Stimulated activated CD8-positive, alpha-beta memory T cell treated with anti-CD3 and anti-CD28 coated beads, Interleukin-12 subunit alpha, Interleukin-12 subunit beta, amount 100 ng/mL, for 24 hours (primary cell): ENCODE data around the gene RMI1.

Source experiments
- DNase-seq: peaks from one replicate; pipeline ENCODE4 v3.0.0-alpha.2; 2020; ENCODE audit errors: extremely low read depth

The RMI1 gene

DNA sequence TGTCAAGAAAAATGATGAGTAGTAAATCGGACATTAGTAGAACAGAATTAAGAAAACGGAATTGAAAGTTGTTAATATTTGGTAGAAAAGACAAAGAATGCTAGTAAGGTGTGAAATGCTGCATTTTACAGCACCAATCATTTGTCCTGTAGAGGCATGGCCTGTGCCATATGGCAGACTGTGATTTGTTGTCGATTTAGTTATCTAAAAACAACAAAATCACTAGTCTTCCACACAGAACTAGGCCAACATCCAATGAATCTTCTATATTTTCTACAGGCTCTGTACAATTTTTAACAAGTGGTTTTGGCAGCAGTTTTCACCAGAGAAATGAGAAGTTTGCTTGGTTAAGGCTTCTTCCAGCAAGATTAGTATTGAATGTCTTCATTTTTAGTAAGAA, 11.0 kb upstream of the RMI1 start:
- no peak for DNase-seq

DNA sequence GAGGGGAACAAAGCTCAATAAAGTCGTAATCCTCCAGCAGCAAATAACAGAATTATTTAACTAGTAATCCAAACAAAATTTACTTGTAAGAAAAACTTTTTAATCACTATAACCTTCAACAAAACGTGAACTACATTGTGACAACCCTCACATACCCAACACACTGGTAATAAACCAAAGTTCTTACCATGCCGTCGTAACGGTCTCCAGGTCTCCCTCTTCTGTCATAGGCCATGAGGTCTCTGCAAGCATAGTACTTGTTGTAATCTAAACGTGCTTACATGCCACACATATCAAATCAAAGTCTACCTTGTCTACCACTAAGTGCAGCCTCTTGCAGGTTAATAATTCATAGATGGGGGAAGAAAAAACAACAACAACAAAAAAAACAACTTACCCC, 9.1 kb upstream of the RMI1 start:
- DNase-seq = no peak

- no peak for DNase-seq
Measured at GRCh38 chr9:83972286-83972685, 8.3 kb upstream of the RMI1 start.

DNA sequence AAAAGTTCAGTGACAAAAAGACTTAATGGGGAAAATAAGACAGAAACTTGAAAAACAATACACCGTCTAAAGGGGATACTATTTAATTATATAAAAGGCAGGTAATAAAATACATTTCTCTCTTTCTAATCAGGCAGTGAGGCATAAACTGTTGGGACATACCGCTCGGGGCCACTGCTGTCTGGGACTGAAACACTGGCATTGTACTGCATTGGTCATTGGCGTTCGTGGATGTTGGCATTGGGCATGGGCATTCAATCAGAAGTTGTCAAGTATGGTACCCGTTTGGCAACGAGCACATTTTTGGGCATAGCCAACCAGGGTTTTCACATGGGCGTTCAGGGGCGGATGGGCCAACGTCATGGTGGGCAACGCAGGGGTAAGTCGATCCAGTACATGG, 5.3 kb upstream of the RMI1 start:
- DNase-seq = no peak

GRCh38 chr9:83976372-83976771, 4.2 kb upstream of the RMI1 start:
- no peak for DNase-seq

DNA sequence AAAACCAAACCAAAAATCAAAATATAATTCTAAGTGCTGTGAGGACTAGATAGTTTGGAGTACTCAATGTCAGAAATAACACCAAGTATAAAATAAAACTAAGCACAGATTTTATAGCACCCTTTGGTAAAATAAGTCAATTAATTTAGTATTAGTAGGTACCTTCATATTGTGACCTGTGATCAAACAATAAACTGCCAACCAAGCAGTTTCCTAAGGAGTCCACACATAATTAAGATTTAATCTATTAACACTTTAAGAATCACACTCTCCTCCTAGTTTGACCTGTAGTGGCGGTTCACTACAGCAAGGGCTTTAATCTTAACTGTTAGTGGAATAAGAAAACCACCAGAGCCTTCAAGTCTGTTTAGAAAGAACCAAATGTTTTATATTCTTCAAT, 3.4 kb upstream of the RMI1 start:
- DNase-seq = no peak

- DNase-seq = peak; percentile 71
Measured at GRCh38 chr9:83978992-83979811, 1.4 kb upstream of the RMI1 start.

DNA sequence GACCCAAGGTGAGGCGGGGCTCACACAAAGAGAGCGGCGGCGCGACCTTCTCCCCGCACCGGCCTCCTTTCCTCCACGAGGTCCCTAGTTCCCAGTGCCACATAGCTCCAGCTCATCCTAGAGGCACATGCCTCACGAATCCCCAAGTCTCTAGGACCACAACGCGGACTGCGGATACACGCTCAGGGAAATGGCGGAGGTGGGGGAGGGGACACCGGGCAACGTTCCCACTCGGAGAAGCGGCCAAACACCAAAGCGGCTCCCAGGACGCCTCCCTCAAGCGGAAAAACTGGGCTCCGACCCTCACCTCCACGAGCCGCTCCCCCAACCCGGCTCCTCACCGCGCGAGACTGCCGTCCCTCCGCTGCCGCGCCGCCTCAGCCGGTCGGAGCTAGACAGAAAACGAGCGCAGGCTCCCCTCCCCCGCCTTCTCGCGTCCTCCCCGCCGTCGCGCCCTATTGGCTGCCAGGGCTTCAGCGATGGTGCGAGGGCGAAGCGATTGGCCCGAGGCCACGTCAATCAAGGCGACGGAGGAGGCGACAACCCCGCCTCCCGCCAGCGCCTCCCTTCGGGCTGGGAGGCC, 702 bp upstream of the RMI1 start, which contains the start of gene HNRNPK:
HNRNPK (minus strand) TSS at position 404 of the 583 bp plus-strand sequence. CDS start 1,963 bp downstream, outside the sequence.
- DNase-seq = peak; percentile 97

GRCh38 chr9:83981126-83981871, 694 bp downstream of the RMI1 start:
- no peak for DNase-seq

DNA sequence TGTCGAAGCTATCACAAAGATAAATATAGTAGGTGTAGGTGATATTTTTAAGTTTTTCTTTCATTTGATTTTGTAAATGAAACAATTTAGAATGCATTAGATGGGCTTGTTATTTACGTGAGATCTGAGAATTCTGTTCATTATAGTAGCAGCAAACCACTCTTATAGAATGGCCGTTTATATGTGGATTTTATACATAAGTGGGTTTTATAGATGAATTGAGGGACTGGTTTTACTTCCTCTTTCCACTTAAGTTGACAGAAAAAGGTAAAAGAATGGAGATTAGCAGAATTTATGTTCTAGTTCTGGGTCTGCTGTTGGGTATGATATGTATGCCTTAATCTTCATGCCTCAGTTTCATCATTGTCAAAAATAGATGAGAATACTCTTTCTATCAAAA, 5.6 kb downstream of the RMI1 start:
- DNase-seq = no peak

GRCh38 chr9:83986765-83987401, 6.3 kb downstream of the RMI1 start:
- DNase-seq = no peak

GRCh38 chr9:83987402-83987791, 6.8 kb downstream of the RMI1 start:
- no peak for DNase-seq

- no peak for DNase-seq
Measured at GRCh38 chr9:83988411-83988810, 7.8 kb downstream of the RMI1 start.

- DNase-seq = no peak
Measured at GRCh38 chr9:83991355-83991754, 10.8 kb downstream of the RMI1 start.

- no peak for DNase-seq
Measured at GRCh38 chr9:83992407-83992806, 11.8 kb downstream of the RMI1 start.

DNA sequence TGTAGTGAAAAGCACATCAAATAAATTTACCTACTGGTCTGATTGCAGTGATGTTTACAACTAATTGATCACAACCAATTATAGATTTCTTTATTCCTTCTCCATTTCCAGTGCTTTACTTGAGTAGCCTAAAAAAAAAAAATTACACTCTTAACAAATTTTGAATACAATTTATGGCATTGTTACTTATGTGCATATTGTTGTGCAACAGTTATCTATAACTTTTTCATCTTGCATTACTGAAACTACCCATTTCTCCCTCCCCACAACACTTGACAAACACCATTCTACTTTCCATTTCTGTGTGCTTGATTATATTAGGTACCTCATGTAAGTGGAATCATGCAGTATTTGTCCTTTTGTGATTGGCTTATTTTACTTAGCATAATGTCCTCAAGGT, 12.3 kb downstream of the RMI1 start:
- DNase-seq = no peak

DNA sequence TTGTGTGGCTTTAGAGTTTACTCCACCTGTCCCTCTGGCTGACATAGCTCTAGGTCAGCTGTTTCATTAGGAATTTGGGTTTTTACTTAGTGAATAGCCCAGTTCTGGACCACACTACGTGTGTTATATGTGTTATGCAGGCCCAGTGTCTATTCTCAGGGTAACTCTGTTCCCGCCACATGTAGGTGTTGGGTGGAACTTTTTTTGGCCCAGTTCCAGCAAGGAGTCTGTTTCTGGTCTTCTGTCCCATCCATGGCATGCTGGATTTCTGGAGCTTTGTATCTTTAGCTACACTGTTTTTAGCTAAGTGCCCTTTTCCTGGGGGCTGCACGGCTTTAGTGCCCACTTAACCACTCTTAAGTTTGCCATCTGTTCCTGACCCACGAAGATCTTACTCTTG, 15.5 kb downstream of the RMI1 start:
- no peak for DNase-seq

DNA sequence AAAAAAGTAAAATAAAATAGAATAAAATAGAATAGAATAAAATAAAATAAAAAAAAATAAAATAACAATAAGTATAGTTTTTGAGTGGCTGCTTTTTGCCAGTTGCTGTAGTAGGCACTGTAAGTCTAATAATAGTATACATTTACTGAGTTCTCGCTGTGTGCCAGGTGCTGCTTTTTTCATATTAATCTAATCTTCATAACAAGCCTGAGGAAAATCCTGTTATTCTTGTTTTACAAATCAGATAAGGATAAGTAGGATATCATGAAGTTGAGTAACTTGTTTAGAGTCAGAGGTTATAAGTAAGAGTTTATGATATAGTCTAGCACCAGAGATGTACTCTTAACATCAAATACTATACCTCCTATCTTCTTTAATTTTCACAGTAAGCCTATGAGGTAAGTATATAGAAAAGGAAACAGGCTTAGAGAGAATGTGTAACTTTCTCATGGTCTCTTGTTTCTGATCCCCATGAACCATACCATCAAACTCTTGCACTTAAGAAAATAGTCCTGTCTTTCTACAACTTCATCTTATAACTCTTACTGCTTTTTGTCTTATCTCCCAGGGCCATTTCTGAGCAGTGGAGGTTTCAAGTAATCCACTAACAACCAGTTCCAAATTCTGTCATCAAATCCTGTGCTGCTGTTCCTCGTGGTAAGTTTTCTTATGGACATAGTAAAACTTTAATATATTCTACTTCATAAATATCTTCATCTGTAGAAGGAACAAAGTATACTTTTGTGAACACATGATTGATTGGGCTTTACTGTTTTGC, 18.7 kb downstream of the RMI1 start:
- DNase-seq = no peak

DNA sequence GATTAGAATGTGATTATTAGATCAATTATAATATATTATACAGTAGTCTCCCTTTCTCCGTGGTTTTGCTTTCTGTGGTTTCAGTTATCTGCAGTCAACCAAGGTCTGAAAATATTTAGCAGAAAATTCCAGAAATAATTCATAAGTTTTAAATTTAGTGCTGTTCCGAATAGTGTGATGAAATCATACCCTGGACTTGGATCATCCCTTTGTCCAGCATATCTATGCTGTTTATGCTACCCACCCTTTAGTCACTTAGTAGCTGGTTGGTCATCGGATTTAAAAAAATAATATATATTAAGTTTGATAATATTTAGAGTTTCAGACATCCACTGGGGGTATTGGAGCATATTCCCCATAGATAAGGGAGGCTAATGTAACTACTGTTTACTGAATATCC, 19.6 kb downstream of the RMI1 start:
- DNase-seq = no peak

GRCh38 chr9:84001621-84002020, 21.0 kb downstream of the RMI1 start:
- DNase-seq = no peak

GRCh38 chr9:84002344-84002743, 21.7 kb downstream of the RMI1 start:
- DNase-seq = no peak

- no peak for DNase-seq
Measured at GRCh38 chr9:84003246-84003645, 22.6 kb downstream of the RMI1 start.
